ENCODE data around the gene TMEM9. TPM values are rescaled to one million over a fixed set of nuclear protein-coding genes. Genes with fewer than 3 reads are reported as not detected.
A peak's percentile ranks its signal among the peaks of the same experiment; 100 is the strongest.

The TMEM9 gene
- total and polyA plus RNA-seq, 2 experiments from 2014 or later: 70.3 to 81.0 TPM

- H3F3A ChIP-seq (ENCODE audit: insufficient read depth): no peaks in the 10 kb centered on the region
- no peaks in the 10 kb centered on the region for H3K79me2 ChIP-seq (ENCODE audit: insufficient read depth)
- in situ Hi-C loops (cut with MboI): no loop called here
- no peak within 1 kb of the TSS for H3K27ac ChIP-seq
- WGBS, 2 experiments (ENCODE audit: low coverage in 1 of 2, low lambda C conversion rate in 2 of 2, missing lambda C conversion rate in 2 of 2): 75 to 77% methylated on average over 22 to 24 of the region's 24 CpGs
- no peak within 1 kb of the TSS for H3K4me2 ChIP-seq (ENCODE audit: unreplicated experiment)
- no peaks in the 10 kb centered on the region for H3K36me3 ChIP-seq (ENCODE audit: low read depth)
- H3K27me3 ChIP-seq (replicated peaks; ENCODE audit: insufficient read depth): peaks cover 37% of the 10 kb centered on the region
- H3K9ac ChIP-seq: no peak within 1 kb of the TSS
- no peaks in the 10 kb centered on the region for H3K4me1 ChIP-seq (ENCODE audit: insufficient read depth)
- no peaks in the 10 kb centered on the region for H3K9me2 ChIP-seq (ENCODE audit: insufficient read depth)
- no peak for TF ChIP-seq EZH2 (IDR thresholded peaks at IDR 0.05; ENCODE audit: insufficient read depth, poor library complexity, severe bottlenecking)
- TF ChIP-seq EZH2phosphoT487 (IDR thresholded peaks at IDR 0.05; ENCODE audit: insufficient read depth, low read depth): no peak
- DNase-seq: peak; percentile 71
- no peak within 1 kb of the TSS for H3K4me3 ChIP-seq
- H4K20me1 ChIP-seq (ENCODE audit: insufficient read depth): no peaks in the 10 kb centered on the region
- H2AFZ ChIP-seq: no peak within 1 kb of the TSS
- H3K9me3 ChIP-seq (ENCODE audit: low read depth): no peaks in the 10 kb centered on the region
Measured at GRCh38 chr1:201126832-201127754, 27.2 kb downstream of the TMEM9 start, which contains the start of gene ASCL5. TSS of gene ASCL5 (minus strand) at chr1:201127184. CDS start at chr1:201115372, 11,812 bp downstream.

GRCh38 chr1:201126463-201126831 is 27.8 kb downstream of the TMEM9 start:
- no peaks in the 10 kb centered on the region for H3F3A ChIP-seq (ENCODE audit: insufficient read depth)
- no peak overlapping the region for H3K4me2 ChIP-seq (ENCODE audit: unreplicated experiment)
- TF ChIP-seq EZH2 (IDR thresholded peaks at IDR 0.05; ENCODE audit: insufficient read depth, poor library complexity, severe bottlenecking) (no peak), EZH2phosphoT487 (IDR thresholded peaks at IDR 0.05; ENCODE audit: insufficient read depth, low read depth) (no peak)
- H3K4me3 ChIP-seq: no peak overlapping the region
- H2AFZ ChIP-seq: no peak overlapping the region
- H3K79me2 ChIP-seq (ENCODE audit: insufficient read depth): no peaks in the 10 kb centered on the region
- no peak for DNase-seq
- no peak overlapping the region for H3K9ac ChIP-seq
- H3K27ac ChIP-seq: no peak overlapping the region
- H3K36me3 ChIP-seq (ENCODE audit: low read depth): no peaks in the 10 kb centered on the region
- peaks cover 37% of the 10 kb centered on the region for H3K27me3 ChIP-seq (replicated peaks; ENCODE audit: insufficient read depth)
- no peaks in the 10 kb centered on the region for H3K9me2 ChIP-seq (ENCODE audit: insufficient read depth)
- no peaks in the 10 kb centered on the region for H3K9me3 ChIP-seq (ENCODE audit: low read depth)
- H4K20me1 ChIP-seq (ENCODE audit: insufficient read depth): no peaks in the 10 kb centered on the region
- 62 to 67% methylated on average over 3 of the region's 3 CpGs for WGBS, 2 experiments (ENCODE audit: low coverage in 1 of 2, low lambda C conversion rate in 2 of 2, missing lambda C conversion rate in 2 of 2)
- in situ Hi-C loops (cut with MboI): no loop called here
- no peaks in the 10 kb centered on the region for H3K4me1 ChIP-seq (ENCODE audit: insufficient read depth)

- Histone ChIP-seq H3K4me3 (no peak overlapping the region), H3K36me3 (ENCODE audit: low read depth) (no peaks in the 10 kb centered on the region), H4K20me1 (ENCODE audit: insufficient read depth) (no peaks in the 10 kb centered on the region), H3K27me3 (replicated peaks; ENCODE audit: insufficient read depth) (peaks cover 37% of the 10 kb centered on the region), H3K9ac (no peak overlapping the region), H3K9me2 (ENCODE audit: insufficient read depth) (no peaks in the 10 kb centered on the region), H3K79me2 (ENCODE audit: insufficient read depth) (no peaks in the 10 kb centered on the region), H3K4me1 (ENCODE audit: insufficient read depth) (no peaks in the 10 kb centered on the region), H2AFZ (no peak overlapping the region), H3F3A (ENCODE audit: insufficient read depth) (no peaks in the 10 kb centered on the region), H3K4me2 (ENCODE audit: unreplicated experiment) (no peak overlapping the region), H3K9me3 (ENCODE audit: low read depth) (no peaks in the 10 kb centered on the region), H3K27ac (no peak overlapping the region)
- no peak for TF ChIP-seq EZH2phosphoT487 (IDR thresholded peaks at IDR 0.05; ENCODE audit: insufficient read depth, low read depth)
- TF ChIP-seq EZH2 (IDR thresholded peaks at IDR 0.05; ENCODE audit: insufficient read depth, poor library complexity, severe bottlenecking): no peak
- WGBS, 2 experiments (ENCODE audit: low coverage in 1 of 2, low lambda C conversion rate in 2 of 2, missing lambda C conversion rate in 2 of 2): 52 to 54% methylated on average over 7 of the region's 7 CpGs
- in situ Hi-C loops (cut with MboI): no loop called here
- no peak for DNase-seq
Measured at GRCh38 chr1:201125800-201126199, 28.5 kb downstream of the TMEM9 start.

- Histone ChIP-seq H3F3A (ENCODE audit: insufficient read depth) (no peaks in the 10 kb centered on the region), H4K20me1 (ENCODE audit: insufficient read depth) (no peaks in the 10 kb centered on the region), H3K4me2 (ENCODE audit: unreplicated experiment) (no peak overlapping the region), H3K36me3 (ENCODE audit: low read depth) (no peaks in the 10 kb centered on the region), H3K9ac (no peak overlapping the region), H3K4me3 (no peak overlapping the region), H3K79me2 (ENCODE audit: insufficient read depth) (no peaks in the 10 kb centered on the region), H3K27ac (no peak overlapping the region), H3K4me1 (ENCODE audit: insufficient read depth) (no peaks in the 10 kb centered on the region), H2AFZ (no peak overlapping the region), H3K9me2 (ENCODE audit: insufficient read depth) (no peaks in the 10 kb centered on the region), H3K9me3 (ENCODE audit: low read depth) (no peaks in the 10 kb centered on the region), H3K27me3 (replicated peaks; ENCODE audit: insufficient read depth) (peaks cover 37% of the 10 kb centered on the region)
- TF ChIP-seq EZH2phosphoT487 (IDR thresholded peaks at IDR 0.05; ENCODE audit: insufficient read depth, low read depth): no peak
- no peak for TF ChIP-seq EZH2 (IDR thresholded peaks at IDR 0.05; ENCODE audit: insufficient read depth, poor library complexity, severe bottlenecking)
- in situ Hi-C loops (cut with MboI): no loop called here
- 81 to 83% methylated on average over 9 of the region's 9 CpGs for WGBS, 2 experiments (ENCODE audit: low coverage in 1 of 2, low lambda C conversion rate in 2 of 2, missing lambda C conversion rate in 2 of 2)
- DNase-seq: no peak
Measured at GRCh38 chr1:201125019-201125418, 29.3 kb downstream of the TMEM9 start.
